Measurements from ENCODE around the gene KRTAP5-3.
"Not testable (repeated sequence)": the region's sequence is repeated elsewhere in the genome, so short reads cannot be mapped to it uniquely, and the experiment has no call there.

Gene KRTAP5-3

GRCh38 chr11:1589191-1589963, 18.9 kb downstream of the KRTAP5-3 start:
- H4K8ac ChIP-seq (ENCODE audit: low read length); H3K18ac ChIP-seq (ENCODE audit: low read depth in 1 of 2, low read length in 2 of 2); H2AK5ac ChIP-seq (ENCODE audit: low read length, severe bottlenecking); H3K9ac ChIP-seq (ENCODE audit: low read length); H2BK120ac ChIP-seq (ENCODE audit: low read depth, low read length); H4K91ac ChIP-seq (ENCODE audit: low read length); H2BK5ac ChIP-seq (ENCODE audit: low read depth, low read length, poor library complexity, severe bottlenecking); H3K4me1 ChIP-seq (ENCODE audit: control insufficient read depth, insufficient read depth, low read depth, low read length); H3K4ac ChIP-seq (ENCODE audit: low read depth in 1 of 2, low read length in 2 of 2); H3K14ac ChIP-seq (ENCODE audit: low read length in 2 of 2); H3K4me3 ChIP-seq (ENCODE audit: insufficient read depth in 1 of 2, low read depth in 1 of 2, low read length in 2 of 2); H2BK15ac ChIP-seq (ENCODE audit: low read depth, poor library complexity, severe bottlenecking); H2BK12ac ChIP-seq (ENCODE audit: low read length in 2 of 2); H3K9me3 ChIP-seq (ENCODE audit: control insufficient read depth, low read length); H3K36me3 ChIP-seq (ENCODE audit: control insufficient read depth in 1 of 2, insufficient read depth in 2 of 2, low read depth in 1 of 2, low read length in 2 of 2); H2AFZ ChIP-seq (ENCODE audit: low read depth, low read length); H3K4me2 ChIP-seq (ENCODE audit: low read length, poor library complexity, severe bottlenecking); H3K23ac ChIP-seq (ENCODE audit: low read length in 2 of 2); H3K79me1 ChIP-seq (replicated peaks; ENCODE audit: low read length, poor library complexity, severe bottlenecking); H3K27ac ChIP-seq (ENCODE audit: low read length, poor library complexity, severe bottlenecking): not testable (repeated sequence)
- peaks cover 47 to 70% of the 10 kb centered on the region in 2 experiments for H3K27me3 ChIP-seq (ENCODE audit: control insufficient read depth in 1 of 2, insufficient read depth in 1 of 2, low read length in 2 of 2)
- 47% methylated on average over 6 of the region's 10 CpGs for WGBS
- DNase-seq: peak; percentile 43

- no peak overlapping the region for H2BK12ac ChIP-seq (ENCODE audit: low read length in 2 of 2)
- H3K79me1 ChIP-seq (replicated peaks; ENCODE audit: low read length, poor library complexity, severe bottlenecking): no peaks in the 10 kb centered on the region
- H2BK15ac ChIP-seq (ENCODE audit: low read depth, poor library complexity, severe bottlenecking): no peak overlapping the region
- no peak overlapping the region for H3K14ac ChIP-seq (ENCODE audit: low read length in 2 of 2)
- no peak overlapping the region for H3K9ac ChIP-seq (ENCODE audit: low read length)
- H2BK120ac ChIP-seq (ENCODE audit: low read depth, low read length): no peak overlapping the region
- no peak overlapping the region for H3K27ac ChIP-seq (ENCODE audit: low read length, poor library complexity, severe bottlenecking)
- H3K4ac ChIP-seq (ENCODE audit: low read depth in 1 of 2, low read length in 2 of 2): no peak overlapping the region
- H3K23ac ChIP-seq (ENCODE audit: low read length in 2 of 2): peak overlapping the region in 1 of 2 experiments; percentile 52
- no peak overlapping the region for H2BK5ac ChIP-seq (ENCODE audit: low read depth, low read length, poor library complexity, severe bottlenecking)
- H2AK5ac ChIP-seq (ENCODE audit: low read length, severe bottlenecking): no peak overlapping the region
- H3K18ac ChIP-seq (ENCODE audit: low read depth in 1 of 2, low read length in 2 of 2): no peak overlapping the region
- no peak overlapping the region for H4K8ac ChIP-seq (ENCODE audit: low read length)
- H4K91ac ChIP-seq (ENCODE audit: low read length): no peak overlapping the region
- H3K4me2 ChIP-seq (ENCODE audit: low read length, poor library complexity, severe bottlenecking): no peak overlapping the region
- no peak overlapping the region for H2AFZ ChIP-seq (ENCODE audit: low read depth, low read length)
- DNase-seq: no peak
- no CpG with 5 or more reads among the region's 2 CpGs for WGBS
- H3K4me3 ChIP-seq (ENCODE audit: insufficient read depth in 1 of 2, low read depth in 1 of 2, low read length in 2 of 2): no peak overlapping the region
- H3K9me3 ChIP-seq (ENCODE audit: control insufficient read depth, low read length): no peaks in the 10 kb centered on the region
- peaks cover 2% of the 10 kb centered on the region for H3K4me1 ChIP-seq (ENCODE audit: control insufficient read depth, insufficient read depth, low read depth, low read length)
- H3K36me3 ChIP-seq (ENCODE audit: control insufficient read depth in 1 of 2, insufficient read depth in 2 of 2, low read depth in 1 of 2, low read length in 2 of 2): no peaks in the 10 kb centered on the region
- H3K27me3 ChIP-seq (ENCODE audit: control insufficient read depth in 1 of 2, insufficient read depth in 1 of 2, low read length in 2 of 2): peaks cover 41 to 70% of the 10 kb centered on the region in 2 experiments
Measured at GRCh38 chr11:1586699-1587098, 21.6 kb downstream of the KRTAP5-3 start.

- H2BK15ac ChIP-seq (ENCODE audit: low read depth, poor library complexity, severe bottlenecking); H2BK5ac ChIP-seq (ENCODE audit: low read depth, low read length, poor library complexity, severe bottlenecking); H3K9me3 ChIP-seq (ENCODE audit: control insufficient read depth, low read length); H3K4ac ChIP-seq (ENCODE audit: low read depth in 1 of 2, low read length in 2 of 2); H3K4me3 ChIP-seq (ENCODE audit: insufficient read depth in 1 of 2, low read depth in 1 of 2, low read length in 2 of 2); H3K36me3 ChIP-seq (ENCODE audit: control insufficient read depth in 1 of 2, insufficient read depth in 2 of 2, low read depth in 1 of 2, low read length in 2 of 2); H3K4me2 ChIP-seq (ENCODE audit: low read length, poor library complexity, severe bottlenecking); H3K9ac ChIP-seq (ENCODE audit: low read length); H3K18ac ChIP-seq (ENCODE audit: low read depth in 1 of 2, low read length in 2 of 2); H3K79me1 ChIP-seq (replicated peaks; ENCODE audit: low read length, poor library complexity, severe bottlenecking); H2BK12ac ChIP-seq (ENCODE audit: low read length in 2 of 2); H4K91ac ChIP-seq (ENCODE audit: low read length); H3K4me1 ChIP-seq (ENCODE audit: control insufficient read depth, insufficient read depth, low read depth, low read length); H4K8ac ChIP-seq (ENCODE audit: low read length); DNase-seq; H2BK120ac ChIP-seq (ENCODE audit: low read depth, low read length); H2AK5ac ChIP-seq (ENCODE audit: low read length, severe bottlenecking); H2AFZ ChIP-seq (ENCODE audit: low read depth, low read length); H3K27ac ChIP-seq (ENCODE audit: low read length, poor library complexity, severe bottlenecking): not testable (repeated sequence)
- WGBS: 74% methylated on average over 4 of the region's 9 CpGs
- peak within 1 kb of the TSS in 1 of 2 experiments; percentile 41 for H3K14ac ChIP-seq (ENCODE audit: low read length in 2 of 2)
- H3K27me3 ChIP-seq (ENCODE audit: control insufficient read depth in 1 of 2, insufficient read depth in 1 of 2, low read length in 2 of 2): peaks cover 34 to 56% of the 10 kb centered on the region in 2 experiments
- H3K23ac ChIP-seq (ENCODE audit: low read length in 2 of 2): peak within 1 kb of the TSS in 1 of 2 experiments; percentile 69
Measured at GRCh38 chr11:1584661-1585370, 23.4 kb downstream of the KRTAP5-3 start, which contains the start of gene KRTAP5-1. Gene KRTAP5-1, minus strand, starts transcription at chr11:1585283. Its CDS starts 34 bp downstream, at chr11:1585249.

- not testable (repeated sequence) for H3K4me1 ChIP-seq (ENCODE audit: control insufficient read depth, insufficient read depth, low read depth, low read length); H2BK120ac ChIP-seq (ENCODE audit: low read depth, low read length); H3K4me3 ChIP-seq (ENCODE audit: insufficient read depth in 1 of 2, low read depth in 1 of 2, low read length in 2 of 2); H2BK5ac ChIP-seq (ENCODE audit: low read depth, low read length, poor library complexity, severe bottlenecking); H3K4me2 ChIP-seq (ENCODE audit: low read length, poor library complexity, severe bottlenecking); H3K23ac ChIP-seq (ENCODE audit: low read length in 2 of 2); H3K36me3 ChIP-seq (ENCODE audit: control insufficient read depth in 1 of 2, insufficient read depth in 2 of 2, low read depth in 1 of 2, low read length in 2 of 2); DNase-seq; H3K9ac ChIP-seq (ENCODE audit: low read length); H4K8ac ChIP-seq (ENCODE audit: low read length); H2BK12ac ChIP-seq (ENCODE audit: low read length in 2 of 2); H3K27ac ChIP-seq (ENCODE audit: low read length, poor library complexity, severe bottlenecking); H2BK15ac ChIP-seq (ENCODE audit: low read depth, poor library complexity, severe bottlenecking); H3K18ac ChIP-seq (ENCODE audit: low read depth in 1 of 2, low read length in 2 of 2); H3K79me1 ChIP-seq (replicated peaks; ENCODE audit: low read length, poor library complexity, severe bottlenecking); H3K14ac ChIP-seq (ENCODE audit: low read length in 2 of 2); H3K4ac ChIP-seq (ENCODE audit: low read depth in 1 of 2, low read length in 2 of 2); H2AK5ac ChIP-seq (ENCODE audit: low read length, severe bottlenecking); H4K91ac ChIP-seq (ENCODE audit: low read length); H2AFZ ChIP-seq (ENCODE audit: low read depth, low read length)
- H3K9me3 ChIP-seq (ENCODE audit: control insufficient read depth, low read length): peaks cover 11% of the 10 kb centered on the region
- peaks cover 21 to 45% of the 10 kb centered on the region in 2 experiments for H3K27me3 ChIP-seq (ENCODE audit: control insufficient read depth in 1 of 2, insufficient read depth in 1 of 2, low read length in 2 of 2)
- 94% methylated on average over 1 of the region's 2 CpGs for WGBS
Measured at GRCh38 chr11:1582909-1583308, 25.4 kb downstream of the KRTAP5-3 start.
